Panc1 (cell line): ENCODE data around the gene MAGI3. TPM values are rescaled to one million over a fixed set of nuclear protein-coding genes. Genes with fewer than 3 reads are reported as not detected.

Source experiments
- ATAC-seq: fragments of 200-7000 bp; cut with Tn5 transposase; 2 replicates; pipeline ENCODE4 v1.9.1; 2020; ENCODE audit warnings: mild to moderate bottlenecking, moderate library complexity
- BruUV-seq: library from RNA; stranded (reverse); fragments of 400-500 nt; replicated peaks from 2 replicates; lab custom pipeline; 2021; lab: Mats Ljungman, UMichigan
- CTCF ChIA-PET: fragments of 300-600 bp; sonication (Branson Sonifier 250); formaldehyde crosslinking; loops from one replicate; lab custom pipeline; 2022; ENCODE audit warnings: antibody characterized with exemption; lab: Charles Lee
- POLR2A ChIA-PET: fragments of 300-600 bp; sonication (Branson Sonifier 250); formaldehyde crosslinking; loops from one replicate; lab custom pipeline; 2022; ENCODE audit warnings: antibody characterized with exemption; lab: Charles Lee
- DNase-seq: peaks from one replicate; pipeline ENCODE4 v3.0.0-alpha.2; 2010; ENCODE audit warnings: low read depth, low spot score
- H3K27ac ChIP-seq: 2 replicates; pipeline ENCODE4 v1.5.1; 2011; ENCODE audit warnings: mild to moderate bottlenecking, low read length, inconsistent platforms
- H3K27me3 ChIP-seq: fragments of 200-500 bp; sonication (Bioruptor generic); 2 replicates; pipeline ENCODE4 v1.6.0; 2014; ENCODE audit warnings: low read length, inconsistent platforms; ENCODE audit not compliant: control insufficient read depth, insufficient read depth
- H3K36me3 ChIP-seq: fragments of 200-500 bp; sonication (Bioruptor generic); 2 replicates; pipeline ENCODE4 v1.5.1; 2014; ENCODE audit warnings: inconsistent platforms, mild to moderate bottlenecking, low read length, moderate library complexity; ENCODE audit not compliant: control insufficient read depth, insufficient read depth
- H3K4me1 ChIP-seq: 2 replicates; pipeline ENCODE4 v1.5.1; 2011; ENCODE audit warnings: inconsistent platforms, mild to moderate bottlenecking, low read length, moderate library complexity; ENCODE audit not compliant: control insufficient read depth, insufficient read depth
- H3K4me3 ChIP-seq, 2 experiments: 2 replicates each; pipeline ENCODE4 v1.5.1; 2011 to 2012; ENCODE audit warnings: low read depth in 2 of 2, low read length in 2 of 2, mild to moderate bottlenecking in 2 of 2, inconsistent platforms in 1 of 2, moderate library complexity in 1 of 2
- H3K9me3 ChIP-seq: fragments of 200-500 bp; sonication (Bioruptor generic); 2 replicates; pipeline ENCODE4 v1.5.1; 2014; ENCODE audit warnings: low read depth, mild to moderate bottlenecking, inconsistent platforms, low read length, moderate library complexity; ENCODE audit not compliant: control insufficient read depth, insufficient read depth
- CTCF ChIP-seq: fragments of 450-650 bp; IDR thresholded peaks from 2 replicates; pipeline ENCODE4 v1.5.1; 2017; ENCODE audit warnings: mild to moderate bottlenecking
- POLR2AphosphoS5 ChIP-seq: IDR thresholded peaks from 2 replicates; pipeline ENCODE4 v1.6.1; 2012; ENCODE audit warnings: mild to moderate bottlenecking, low read depth, low read length, moderate library complexity
- REST ChIP-seq, 2 experiments: IDR thresholded peaks; 2 replicates each; pipeline ENCODE4 v1.6.1; 2011 to 2012; ENCODE audit warnings: low read depth in 2 of 2, control low read depth in 1 of 2, low read length in 1 of 2, mild to moderate bottlenecking in 1 of 2, moderate library complexity in 1 of 2; ENCODE audit not compliant: insufficient read depth in 1 of 2
- SIN3A ChIP-seq: IDR thresholded peaks from 2 replicates; pipeline ENCODE4 v1.6.1; 2012; ENCODE audit warnings: low read depth, mild to moderate bottlenecking, low read length, moderate library complexity, borderline replicate concordance; ENCODE audit not compliant: insufficient read depth
- TCF7L2 ChIP-seq: IDR thresholded peaks from 2 replicates; pipeline ENCODE4 v1.6.1; 2011; ENCODE audit warnings: mild to moderate bottlenecking, low read depth, low read length, inconsistent platforms
- in situ Hi-C: cut with HindIII; loops from 2 replicates; pipeline ENCODE4 v1.10.0; 2016; ENCODE audit warnings: low sequenced_read_pairs, low pct_unique_long_range_greater_than_20kb
- intact Hi-C: fragments of 100-400 bp; cut with micrococcal nuclease; formaldehyde crosslinking; loops from one replicate; pipeline ENCODE4 v1.10.0; 2022; ENCODE audit not compliant: unreplicated experiment
- total RNA-seq: library from RNA; stranded (reverse); gene quantifications from one replicate; pipeline ENCODE4 v1.2.1, GENCODE V29; 2021; ENCODE audit not compliant: unreplicated experiment

The MAGI3 gene
- total RNA-seq, 1 experiment from 2014 or later = 10.9 TPM

- no peak overlapping the region for H3K4me3 ChIP-seq
- no peaks in the 10 kb centered on the region for H3K27me3 ChIP-seq
- H3K4me1 ChIP-seq = no peaks in the 10 kb centered on the region
- DNase-seq = no peak
- in situ Hi-C loops (no loop called here), intact Hi-C loops (no loop called here)
- CTCF ChIA-PET = no interaction called here
- no peak overlapping the region for H3K27ac ChIP-seq
- no peaks in the 10 kb centered on the region for H3K36me3 ChIP-seq
- POLR2A ChIA-PET = no interaction called here
- no peak for ATAC-seq
- BruUV-seq = no TSS peak
- peaks cover 8% of the 10 kb centered on the region; the same call in 1 of the 2 replicates for H3K9me3 ChIP-seq
- TF ChIP-seq CTCF (no peak), REST (IDR thresholded peaks at IDR 0.05; ENCODE audit: insufficient read depth in 1 of 2, low read depth in 2 of 2, low read length in 1 of 2) (no peak), TCF7L2 (no peak), POLR2AphosphoS5 (no peak), SIN3A (no peak)
Observed at GRCh38 chr1:113511269-113511668, 121.0 kb downstream of the MAGI3 start.

GRCh38 chr1:113515498-113515897 lies 125.2 kb downstream of the MAGI3 start:
- TF ChIP-seq CTCF (no peak), POLR2AphosphoS5 (no peak), SIN3A (no peak), TCF7L2 (no peak), REST (IDR thresholded peaks at IDR 0.05; ENCODE audit: insufficient read depth in 1 of 2, low read depth in 2 of 2, low read length in 1 of 2) (no peak)
- no TSS peak for BruUV-seq
- intact Hi-C loops = no loop called here
- no peaks in the 10 kb centered on the region for H3K36me3 ChIP-seq
- no peaks in the 10 kb centered on the region for H3K27me3 ChIP-seq
- POLR2A ChIA-PET = no interaction called here
- DNase-seq (no peak), ATAC-seq (no peak)
- H3K4me1 ChIP-seq = no peaks in the 10 kb centered on the region
- peaks cover 8% of the 10 kb centered on the region; the same call in 1 of the 2 replicates for H3K9me3 ChIP-seq
- H3K27ac ChIP-seq = no peak overlapping the region
- no peak overlapping the region for H3K4me3 ChIP-seq
- in situ Hi-C loops = no loop called here
- CTCF ChIA-PET = no interaction called here
